ENCODE data around the gene SHANK1.
"Not testable (repeated sequence)": the region's sequence is repeated elsewhere in the genome, so short reads cannot be mapped to it uniquely, and the experiment has no call there.

DNA sequence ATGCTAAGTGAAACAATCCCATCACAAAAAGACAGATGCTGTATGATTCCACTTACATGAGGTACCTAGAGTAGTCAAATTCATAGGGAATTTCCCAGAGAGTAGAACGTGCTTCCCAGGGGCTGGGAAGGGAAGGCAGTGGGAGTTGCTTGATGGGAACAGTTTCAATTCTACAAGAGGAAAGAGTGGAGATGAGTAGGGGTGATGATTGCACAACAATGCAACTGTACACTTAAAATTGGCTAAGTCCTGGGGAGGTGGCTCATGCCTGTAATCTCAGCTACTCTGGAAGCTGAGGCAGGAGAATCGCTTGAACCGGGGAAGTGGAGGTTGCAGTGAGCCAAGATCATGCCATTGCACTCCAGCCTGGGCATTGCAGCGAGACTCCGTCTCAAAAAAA lies 101.2 kb downstream of the SHANK1 start:
- not testable (repeated sequence) for TF ChIP-seq POLR2AphosphoS5, POLR2A, EP300 (IDR thresholded peaks at IDR 0.05)
- TF ChIP-seq, protein P1, sequence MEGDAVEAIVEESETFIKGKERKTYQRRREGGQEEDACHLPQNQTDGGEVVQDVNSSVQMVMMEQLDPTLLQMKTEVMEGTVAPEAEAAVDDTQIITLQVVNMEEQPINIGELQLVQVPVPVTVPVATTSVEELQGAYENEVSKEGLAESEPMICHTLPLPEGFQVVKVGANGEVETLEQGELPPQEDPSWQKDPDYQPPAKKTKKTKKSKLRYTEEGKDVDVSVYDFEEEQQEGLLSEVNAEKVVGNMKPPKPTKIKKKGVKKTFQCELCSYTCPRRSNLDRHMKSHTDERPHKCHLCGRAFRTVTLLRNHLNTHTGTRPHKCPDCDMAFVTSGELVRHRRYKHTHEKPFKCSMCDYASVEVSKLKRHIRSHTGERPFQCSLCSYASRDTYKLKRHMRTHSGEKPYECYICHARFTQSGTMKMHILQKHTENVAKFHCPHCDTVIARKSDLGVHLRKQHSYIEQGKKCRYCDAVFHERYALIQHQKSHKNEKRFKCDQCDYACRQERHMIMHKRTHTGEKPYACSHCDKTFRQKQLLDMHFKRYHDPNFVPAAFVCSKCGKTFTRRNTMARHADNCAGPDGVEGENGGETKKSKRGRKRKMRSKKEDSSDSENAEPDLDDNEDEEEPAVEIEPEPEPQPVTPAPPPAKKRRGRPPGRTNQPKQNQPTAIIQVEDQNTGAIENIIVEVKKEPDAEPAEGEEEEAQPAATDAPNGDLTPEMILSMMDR (IDR thresholded peaks at IDR 0.05), result not testable (repeated sequence)

Data from upper lobe of left lung (tissue), 4 donors.